Activated naive CD4-positive, alpha-beta T cell treated with anti-CD3 and anti-CD28 coated beads, Interleukin-2, amount 50 U/mL, for 24 hours (primary cell): Measurements from ENCODE around the gene IQCH.
A peak's percentile ranks its signal among the peaks of the same experiment; 100 is the strongest.

Source experiments
- H3K27ac Mint-ChIP-seq: one replicate; pipeline ENCODE4 v1.8.0; 2021; ENCODE audit warnings: mild to moderate bottlenecking, mixed read lengths
- H3K27me3 Mint-ChIP-seq: one replicate; pipeline ENCODE4 v1.8.0; 2021; ENCODE audit warnings: mixed read lengths
- H3K36me3 Mint-ChIP-seq: one replicate; pipeline ENCODE4 v1.8.0; 2021; ENCODE audit warnings: mixed read lengths
- H3K4me1 Mint-ChIP-seq: one replicate; pipeline ENCODE4 v1.8.0; 2021; ENCODE audit warnings: mixed read lengths
- H3K4me3 Mint-ChIP-seq: one replicate; pipeline ENCODE4 v1.8.0; 2021; ENCODE audit warnings: mild to moderate bottlenecking, mixed read lengths
- H3K9me3 Mint-ChIP-seq: one replicate; pipeline ENCODE4 v1.8.0; 2021; ENCODE audit warnings: mixed read lengths

The IQCH gene

GRCh38 chr15:67515557-67515956 lies 261.0 kb downstream of the IQCH start:
- peaks cover 11% of the 10 kb centered on the region for H3K36me3 Mint-ChIP-seq
- H3K4me3 Mint-ChIP-seq: no peak overlapping the region
- no peaks in the 10 kb centered on the region for H3K9me3 Mint-ChIP-seq
- no peak overlapping the region for H3K27ac Mint-ChIP-seq
- no peaks in the 10 kb centered on the region for H3K4me1 Mint-ChIP-seq
- H3K27me3 Mint-ChIP-seq: no peaks in the 10 kb centered on the region

- Mint-ChIP-seq H3K27me3 (no peaks in the 10 kb centered on the region), H3K4me3 (peak overlapping the region; percentile 88), H3K9me3 (no peaks in the 10 kb centered on the region), H3K27ac (peak overlapping the region; percentile 90), H3K4me1 (peaks cover 26% of the 10 kb centered on the region), H3K36me3 (no peaks in the 10 kb centered on the region)
These were observed 265.9 kb downstream of the IQCH start for GRCh38 chr15:67520321-67521028.

GRCh38 chr15:67521029-67521782 lies 266.6 kb downstream of the IQCH start, which contains the start of gene C15orf61:
TSS of gene C15orf61 (plus strand) at chr15:67521131. CDS start at chr15:67521249, 118 bp downstream.
- Mint-ChIP-seq H3K27ac (peak within 1 kb of the TSS; percentile 96), H3K4me3 (peak within 1 kb of the TSS; percentile 95), H3K4me1 (peaks cover 26% of the 10 kb centered on the region), H3K36me3 (no peaks in the 10 kb centered on the region), H3K9me3 (no peaks in the 10 kb centered on the region), H3K27me3 (no peaks in the 10 kb centered on the region)

GRCh38 chr15:67521783-67522568 lies 267.4 kb downstream of the IQCH start:
- H3K36me3 Mint-ChIP-seq: no peaks in the 10 kb centered on the region
- no peaks in the 10 kb centered on the region for H3K9me3 Mint-ChIP-seq
- H3K4me1 Mint-ChIP-seq: peaks cover 29% of the 10 kb centered on the region
- peak overlapping the region; percentile 96 for H3K27ac Mint-ChIP-seq
- H3K27me3 Mint-ChIP-seq: no peaks in the 10 kb centered on the region
- peak overlapping the region; percentile 95 for H3K4me3 Mint-ChIP-seq

- Mint-ChIP-seq H3K36me3 (peaks cover 2% of the 10 kb centered on the region), H3K4me1 (peaks cover 29% of the 10 kb centered on the region), H3K4me3 (peak overlapping the region; percentile 95), H3K27me3 (no peaks in the 10 kb centered on the region), H3K9me3 (no peaks in the 10 kb centered on the region), H3K27ac (no peak overlapping the region)
These were observed 268.7 kb downstream of the IQCH start for GRCh38 chr15:67523330-67523729.

- peak overlapping the region; percentile 81 for H3K27ac Mint-ChIP-seq
- peaks cover 29% of the 10 kb centered on the region for H3K4me1 Mint-ChIP-seq
- no peaks in the 10 kb centered on the region for H3K27me3 Mint-ChIP-seq
- peaks cover 3% of the 10 kb centered on the region for H3K36me3 Mint-ChIP-seq
- peak overlapping the region; percentile 8 for H3K4me3 Mint-ChIP-seq
- H3K9me3 Mint-ChIP-seq: no peaks in the 10 kb centered on the region
These were observed 269.6 kb downstream of the IQCH start for GRCh38 chr15:67524235-67524634.

- H3K27me3 Mint-ChIP-seq: no peaks in the 10 kb centered on the region
- no peak overlapping the region for H3K4me3 Mint-ChIP-seq
- no peak overlapping the region for H3K27ac Mint-ChIP-seq
- peaks cover 3% of the 10 kb centered on the region for H3K36me3 Mint-ChIP-seq
- no peaks in the 10 kb centered on the region for H3K9me3 Mint-ChIP-seq
- peaks cover 23% of the 10 kb centered on the region for H3K4me1 Mint-ChIP-seq
These were observed 273.9 kb downstream of the IQCH start for GRCh38 chr15:67528513-67528912.

- H3K4me1 Mint-ChIP-seq: peaks cover 12% of the 10 kb centered on the region
- peaks cover 3% of the 10 kb centered on the region for H3K36me3 Mint-ChIP-seq
These were observed 276.9 kb downstream of the IQCH start for GRCh38 chr15:67531379-67531914.

GRCh38 chr15:67533873-67534272 lies 279.3 kb downstream of the IQCH start:
- Mint-ChIP-seq H3K9me3 (no peaks in the 10 kb centered on the region), H3K4me1 (peaks cover 14% of the 10 kb centered on the region), H3K27ac (no peak overlapping the region), H3K27me3 (no peaks in the 10 kb centered on the region), H3K4me3 (no peak overlapping the region), H3K36me3 (no peaks in the 10 kb centered on the region)

More at GRCh38 chr15:67531379-67531914, 276.9 kb downstream of the IQCH start:
- Mint-ChIP-seq H3K27ac (peak overlapping the region; percentile 30), H3K9me3 (no peaks in the 10 kb centered on the region), H3K27me3 (no peaks in the 10 kb centered on the region), H3K4me3 (no peak overlapping the region)

GRCh38 chr15:67534360-67534759 lies 279.8 kb downstream of the IQCH start:
- no peak overlapping the region for H3K4me3 Mint-ChIP-seq
- peaks cover 16% of the 10 kb centered on the region for H3K4me1 Mint-ChIP-seq
- no peaks in the 10 kb centered on the region for H3K27me3 Mint-ChIP-seq
- H3K9me3 Mint-ChIP-seq: no peaks in the 10 kb centered on the region
- H3K27ac Mint-ChIP-seq: no peak overlapping the region
- no peaks in the 10 kb centered on the region for H3K36me3 Mint-ChIP-seq

GRCh38 chr15:67537771-67538170 lies 283.2 kb downstream of the IQCH start:
- peaks cover 26% of the 10 kb centered on the region for H3K4me1 Mint-ChIP-seq
- H3K27me3 Mint-ChIP-seq: no peaks in the 10 kb centered on the region
- no peaks in the 10 kb centered on the region for H3K9me3 Mint-ChIP-seq
- no peak overlapping the region for H3K27ac Mint-ChIP-seq
- no peaks in the 10 kb centered on the region for H3K36me3 Mint-ChIP-seq
- H3K4me3 Mint-ChIP-seq: peak overlapping the region; percentile 51

GRCh38 chr15:67542420-67543347 lies 288.1 kb downstream of the IQCH start, which contains the start of gene MAP2K5:
TSS of gene MAP2K5 (plus strand) at chr15:67542703. CDS start at chr15:67543336, 633 bp downstream.
- H3K9me3 Mint-ChIP-seq: no peaks in the 10 kb centered on the region
- peak within 1 kb of the TSS; percentile 97 for H3K4me3 Mint-ChIP-seq
- H3K36me3 Mint-ChIP-seq: no peaks in the 10 kb centered on the region
- peaks cover 58% of the 10 kb centered on the region for H3K4me1 Mint-ChIP-seq
- H3K27me3 Mint-ChIP-seq: no peaks in the 10 kb centered on the region
- H3K27ac Mint-ChIP-seq: peak within 1 kb of the TSS; percentile 97

GRCh38 chr15:67543348-67543718 lies 288.7 kb downstream of the IQCH start:
- H3K36me3 Mint-ChIP-seq: no peaks in the 10 kb centered on the region
- peak overlapping the region; percentile 97 for H3K4me3 Mint-ChIP-seq
- peak overlapping the region; percentile 90 for H3K27ac Mint-ChIP-seq
- no peaks in the 10 kb centered on the region for H3K9me3 Mint-ChIP-seq
- H3K4me1 Mint-ChIP-seq: peaks cover 60% of the 10 kb centered on the region
- H3K27me3 Mint-ChIP-seq: no peaks in the 10 kb centered on the region

- no peaks in the 10 kb centered on the region for H3K27me3 Mint-ChIP-seq
- peak overlapping the region; percentile 31 for H3K27ac Mint-ChIP-seq
- peak overlapping the region; percentile 2 for H3K4me3 Mint-ChIP-seq
- peaks cover 67% of the 10 kb centered on the region for H3K4me1 Mint-ChIP-seq
- H3K9me3 Mint-ChIP-seq: no peaks in the 10 kb centered on the region
- H3K36me3 Mint-ChIP-seq: no peaks in the 10 kb centered on the region
These were observed 289.9 kb downstream of the IQCH start for GRCh38 chr15:67544475-67544874.
